HEK293T (cell line): Measurements from ENCODE around the gene MS4A6E.

Experiments
- ARNT ChIP-seq: fragments of 450-650 bp; IDR thresholded peaks from 2 replicates; pipeline ENCODE4 v1.6.1; 2017; ENCODE audit warnings: mild to moderate bottlenecking
- BHLHE40 ChIP-seq: fragments of 450-650 bp; IDR thresholded peaks from 2 replicates; pipeline ENCODE4 v1.6.1; 2016; ENCODE audit warnings: mild to moderate bottlenecking, moderate library complexity, borderline replicate concordance
- CTBP1 ChIP-seq: fragments of 450-650 bp; IDR thresholded peaks from 2 replicates; pipeline ENCODE4 v1.6.1; 2016; ENCODE audit warnings: borderline replicate concordance
- ELF4 ChIP-seq: fragments of 450-650 bp; IDR thresholded peaks from 2 replicates; pipeline ENCODE4 v1.6.1; 2017; ENCODE audit warnings: antibody characterized with exemption
- FOXA1 ChIP-seq: fragments of 450-650 bp; IDR thresholded peaks from 2 replicates; pipeline ENCODE4 v1.6.1; 2016; ENCODE audit warnings: mild to moderate bottlenecking
- FOXK2 ChIP-seq: fragments of 450-650 bp; IDR thresholded peaks from 2 replicates; pipeline ENCODE4 v1.6.1; 2016; ENCODE audit warnings: mild to moderate bottlenecking
- FOXM1 ChIP-seq: fragments of 450-650 bp; IDR thresholded peaks from 2 replicates; pipeline ENCODE4 v1.6.1; 2017; ENCODE audit warnings: mild to moderate bottlenecking, borderline replicate concordance
- HDGF ChIP-seq: fragments of 450-650 bp; IDR thresholded peaks from 2 replicates; pipeline ENCODE4 v1.6.1; 2017; ENCODE audit warnings: antibody characterized with exemption, borderline replicate concordance
- NFRKB ChIP-seq: fragments of 450-650 bp; IDR thresholded peaks from 2 replicates; pipeline ENCODE4 v1.6.1; 2016; ENCODE audit warnings: mild to moderate bottlenecking, moderate library complexity
- PKNOX1 ChIP-seq: fragments of 450-650 bp; IDR thresholded peaks from 2 replicates; pipeline ENCODE4 v1.6.1; 2016
- SP1 ChIP-seq: fragments of 450-650 bp; IDR thresholded peaks from 2 replicates; pipeline ENCODE4 v1.6.1; 2017
- SUZ12 ChIP-seq: fragments of 450-650 bp; IDR thresholded peaks from 2 replicates; pipeline ENCODE4 v1.6.1; 2016; ENCODE audit warnings: mild to moderate bottlenecking
- TARDBP ChIP-seq: fragments of 450-650 bp; IDR thresholded peaks from 2 replicates; pipeline ENCODE4 v1.6.1; 2016

- TF ChIP-seq BHLHE40: no peak
- no peak for TF ChIP-seq SUZ12
- no peak for TF ChIP-seq ARNT
- no peak for TF ChIP-seq FOXM1
- no peak for TF ChIP-seq HDGF
- no peak for TF ChIP-seq PKNOX1
- TF ChIP-seq TARDBP: no peak
- no peak for TF ChIP-seq FOXA1
- no peak for TF ChIP-seq NFRKB
- TF ChIP-seq CTBP1: no peak
- no peak for TF ChIP-seq ELF4
- TF ChIP-seq FOXK2: no peak
- TF ChIP-seq SP1: no peak
Observed at GRCh38 chr11:60389279-60389910, 62.3 kb downstream of the MS4A6E start.
